GM12874 (cell line): ENCODE results near the gene CLBA1.

Source experiments
- TF ChIP-seq, protein P1 (sequence below): IDR thresholded peaks from 2 replicates; pipeline ENCODE4 v1.5.1; 2011; ENCODE audit warnings: low read depth, mild to moderate bottlenecking, control low read depth, low read length, moderate library complexity; ENCODE audit not compliant: insufficient read depth

CLBA1 gene

GRCh38 chr14:105025429-105025828 lies 39.8 kb downstream of the CLBA1 start:
- TF ChIP-seq, protein P1, sequence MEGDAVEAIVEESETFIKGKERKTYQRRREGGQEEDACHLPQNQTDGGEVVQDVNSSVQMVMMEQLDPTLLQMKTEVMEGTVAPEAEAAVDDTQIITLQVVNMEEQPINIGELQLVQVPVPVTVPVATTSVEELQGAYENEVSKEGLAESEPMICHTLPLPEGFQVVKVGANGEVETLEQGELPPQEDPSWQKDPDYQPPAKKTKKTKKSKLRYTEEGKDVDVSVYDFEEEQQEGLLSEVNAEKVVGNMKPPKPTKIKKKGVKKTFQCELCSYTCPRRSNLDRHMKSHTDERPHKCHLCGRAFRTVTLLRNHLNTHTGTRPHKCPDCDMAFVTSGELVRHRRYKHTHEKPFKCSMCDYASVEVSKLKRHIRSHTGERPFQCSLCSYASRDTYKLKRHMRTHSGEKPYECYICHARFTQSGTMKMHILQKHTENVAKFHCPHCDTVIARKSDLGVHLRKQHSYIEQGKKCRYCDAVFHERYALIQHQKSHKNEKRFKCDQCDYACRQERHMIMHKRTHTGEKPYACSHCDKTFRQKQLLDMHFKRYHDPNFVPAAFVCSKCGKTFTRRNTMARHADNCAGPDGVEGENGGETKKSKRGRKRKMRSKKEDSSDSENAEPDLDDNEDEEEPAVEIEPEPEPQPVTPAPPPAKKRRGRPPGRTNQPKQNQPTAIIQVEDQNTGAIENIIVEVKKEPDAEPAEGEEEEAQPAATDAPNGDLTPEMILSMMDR, result no peak

- TF ChIP-seq, protein P1, result no peak
Observed at GRCh38 chr14:105026033-105026785, 40.6 kb downstream of the CLBA1 start.

DNA sequence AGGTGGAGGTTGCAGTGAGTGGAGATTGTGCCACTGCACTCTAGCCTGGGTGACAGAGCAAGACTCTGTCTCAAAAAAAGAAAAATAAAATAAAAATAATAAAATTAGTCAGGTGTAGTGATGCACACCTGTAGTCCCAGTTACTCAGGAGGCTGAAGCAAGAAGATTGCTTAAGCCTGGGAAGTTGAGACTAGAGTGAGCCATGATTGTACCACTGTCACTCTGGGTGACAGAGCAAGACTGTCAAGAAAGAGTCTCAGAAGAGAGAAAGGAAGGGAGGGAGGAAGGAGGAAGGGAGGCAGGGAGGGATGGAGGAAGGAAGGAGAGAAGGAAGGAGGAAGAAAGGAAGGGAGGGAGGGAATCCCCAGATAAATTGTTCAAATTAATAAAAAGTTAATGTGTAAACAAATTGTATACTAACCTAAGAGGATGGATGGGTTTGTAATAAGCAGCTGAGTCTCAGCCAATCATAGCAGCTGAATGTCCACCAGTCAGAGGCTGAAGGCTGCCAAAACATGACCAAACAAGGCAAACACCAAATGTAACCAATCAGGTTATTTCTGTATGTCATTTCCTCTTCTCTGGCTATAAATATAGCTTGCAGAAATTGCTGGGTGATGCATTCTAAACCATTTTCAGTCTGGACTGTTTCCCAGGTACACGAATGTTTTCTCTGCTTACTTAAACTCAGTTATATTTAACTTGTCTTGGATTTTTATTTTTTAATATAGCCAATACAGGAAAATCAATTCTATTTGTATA lies 41.4 kb downstream of the CLBA1 start:
- TF ChIP-seq, protein P1, result no peak

- TF ChIP-seq, protein P1, result no peak
Observed at GRCh38 chr14:105028251-105028927, 42.8 kb downstream of the CLBA1 start.

GRCh38 chr14:105029402-105029801 lies 43.8 kb downstream of the CLBA1 start:
- TF ChIP-seq, protein P1, result no peak

DNA sequence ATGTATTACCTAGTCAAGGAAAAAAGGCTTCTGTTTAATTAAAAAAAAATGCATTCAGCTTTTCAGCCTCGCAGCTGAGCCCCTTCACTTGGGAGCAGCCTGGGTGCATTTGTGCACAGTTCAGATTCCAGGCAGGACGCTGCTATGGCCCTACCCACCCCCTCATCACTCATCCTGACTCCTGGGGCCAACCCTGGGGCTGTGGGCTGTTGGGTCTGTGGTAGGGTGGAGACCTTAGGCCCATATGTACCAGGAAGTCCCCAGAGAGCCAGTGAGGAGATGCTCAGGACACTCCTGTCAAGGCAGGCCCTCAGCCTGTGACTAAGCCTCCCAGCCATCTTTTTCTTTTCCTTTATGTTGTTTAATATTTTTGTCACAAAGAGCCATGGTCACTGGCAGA lies 44.6 kb downstream of the CLBA1 start:
- TF ChIP-seq, protein P1, result no peak

GRCh38 chr14:105030836-105031396 lies 45.3 kb downstream of the CLBA1 start:
- TF ChIP-seq, protein P1, result no peak
